Mesodermal cell (in vitro differentiated cells): Measurements from ENCODE around the gene TP53BP2.
"Not testable (repeated sequence)": the region's sequence is repeated elsewhere in the genome, so short reads cannot be mapped to it uniquely, and the experiment has no call there.

Source experiments
- H3K27ac ChIP-seq: 2 replicates; pipeline ENCODE4 v1.7.0; 2013; ENCODE audit warnings: mild to moderate bottlenecking, low read depth, low read length, moderate library complexity; ENCODE audit not compliant: severe bottlenecking
- H3K36me3 ChIP-seq: 2 replicates; pipeline ENCODE4 v1.7.1; 2013; ENCODE audit warnings: mild to moderate bottlenecking, low read length, moderate library complexity; ENCODE audit not compliant: control insufficient read depth, insufficient read depth
- H3K4me1 ChIP-seq: one replicate; pipeline ENCODE4 v1.7.1; 2013; ENCODE audit warnings: mild to moderate bottlenecking, low read length; ENCODE audit not compliant: insufficient read depth, control insufficient read depth, poor library complexity, severe bottlenecking
- H3K4me3 ChIP-seq: 2 replicates; pipeline ENCODE4 v1.7.0; 2013; ENCODE audit warnings: low read length, control low read depth, mild to moderate bottlenecking; ENCODE audit not compliant: insufficient read depth, poor library complexity, severe bottlenecking; ENCODE audit errors: extremely low read depth
- H3K9me3 ChIP-seq: 2 replicates; pipeline ENCODE4 v1.7.1; 2013; ENCODE audit warnings: mild to moderate bottlenecking, low read length, moderate library complexity; ENCODE audit not compliant: control insufficient read depth
- whole genome bisulfite sequencing, 2 experiments: methylation state at CpG; one replicate each; pipeline ENCODE4 v1.1.5; 2013; ENCODE audit warnings: missing lambda C conversion rate in 2 of 2; ENCODE audit not compliant: insufficient coverage in 2 of 2; 5-methylcytosine and 5-hydroxymethylcytosine counted together

TP53BP2 gene

GRCh38 chr1:223872308-223872901 lies 26.7 kb upstream of the TP53BP2 start:
- no peaks in the 10 kb centered on the region for H3K9me3 ChIP-seq
- H3K36me3 ChIP-seq = no peaks in the 10 kb centered on the region
- H3K4me3 ChIP-seq = no peak overlapping the region
- H3K4me1 ChIP-seq = no peaks in the 10 kb centered on the region
- no peak overlapping the region for H3K27ac ChIP-seq
- 83 to 92% methylated on average over 5 of the region's 5 CpGs for WGBS, 2 experiments

- no peaks in the 10 kb centered on the region for H3K36me3 ChIP-seq
- no peaks in the 10 kb centered on the region for H3K9me3 ChIP-seq
- H3K4me1 ChIP-seq = no peaks in the 10 kb centered on the region
- no peak overlapping the region for H3K27ac ChIP-seq
- 60 to 74% methylated on average over 13 to 14 of the region's 14 CpGs for WGBS, 2 experiments
- H3K4me3 ChIP-seq = no peak overlapping the region
Measured at GRCh38 chr1:223870617-223871574, 25.1 kb upstream of the TP53BP2 start.

DNA sequence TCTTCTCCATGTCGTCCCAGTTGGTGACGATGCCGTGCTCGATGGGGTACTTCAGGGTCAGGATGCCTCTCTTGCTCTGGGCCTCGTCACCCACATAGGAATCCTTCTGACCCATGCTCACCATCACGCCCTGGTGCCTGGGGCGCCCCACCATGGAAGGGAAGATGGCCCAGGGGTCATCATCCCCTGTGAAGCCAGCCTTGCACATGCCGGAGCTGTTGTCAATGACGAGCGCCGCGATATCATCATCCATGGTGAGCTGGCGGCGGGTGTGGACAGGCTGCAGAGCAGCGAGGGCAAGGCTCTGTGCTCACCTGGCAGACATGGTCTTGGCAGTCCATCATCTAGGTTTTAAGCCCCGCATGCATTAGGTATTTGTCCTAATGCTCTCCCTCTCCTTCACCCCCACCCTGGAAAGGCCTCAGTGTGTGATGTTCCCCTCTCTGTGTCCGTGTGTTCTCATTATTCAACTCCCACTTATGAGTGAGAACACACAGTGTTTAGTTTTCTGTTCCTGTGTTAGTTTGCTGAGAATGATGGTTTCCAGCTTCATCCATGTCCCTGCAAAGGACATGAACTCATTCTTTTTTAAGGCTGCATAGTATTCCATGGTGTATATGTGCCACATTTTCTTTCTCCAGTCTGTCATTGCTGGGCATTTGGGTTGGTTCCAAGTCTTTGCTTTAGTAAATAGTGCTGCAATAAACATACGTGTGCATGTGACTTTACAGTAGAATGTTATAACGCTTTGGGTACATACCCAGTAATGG lies 19.0 kb upstream of the TP53BP2 start:
- H3K4me3 ChIP-seq, H3K27ac ChIP-seq, H3K4me1 ChIP-seq, H3K36me3 ChIP-seq, H3K9me3 ChIP-seq: not testable (repeated sequence)
- 96 to 97% methylated on average over 14 to 16 of the region's 19 CpGs for WGBS, 2 experiments

GRCh38 chr1:223864084-223864483 lies 18.3 kb upstream of the TP53BP2 start:
- Histone ChIP-seq H3K36me3 (no peaks in the 10 kb centered on the region), H3K4me3 (no peak overlapping the region), H3K9me3 (no peaks in the 10 kb centered on the region), H3K4me1 (no peaks in the 10 kb centered on the region), H3K27ac (no peak overlapping the region)
- WGBS, 2 experiments = 93 to 94% methylated on average over 16 to 17 of the region's 17 CpGs

DNA sequence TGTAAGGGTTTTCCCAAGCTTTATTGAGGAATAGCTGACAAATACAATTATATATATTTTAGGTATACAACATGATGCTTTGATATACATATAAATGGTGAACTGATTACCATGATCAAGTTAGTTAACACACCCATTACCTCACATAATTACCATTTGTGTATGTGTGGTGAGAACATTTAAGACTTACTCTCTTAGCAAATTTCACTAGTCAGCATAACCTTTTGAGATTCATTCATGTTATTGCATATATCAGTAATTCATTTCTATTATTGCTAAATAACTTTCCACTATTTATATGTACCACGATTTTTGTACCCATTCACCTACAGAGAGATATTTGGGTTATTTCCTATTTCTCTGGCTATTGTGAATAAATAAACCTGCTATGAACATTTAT lies 16.2 kb upstream of the TP53BP2 start:
- H3K36me3 ChIP-seq = no peaks in the 10 kb centered on the region
- no peak overlapping the region for H3K27ac ChIP-seq
- no peak overlapping the region for H3K4me3 ChIP-seq
- no CpG with 5 or more reads among the region's 1 CpG for WGBS, 2 experiments
- H3K9me3 ChIP-seq = no peaks in the 10 kb centered on the region
- H3K4me1 ChIP-seq = no peaks in the 10 kb centered on the region

DNA sequence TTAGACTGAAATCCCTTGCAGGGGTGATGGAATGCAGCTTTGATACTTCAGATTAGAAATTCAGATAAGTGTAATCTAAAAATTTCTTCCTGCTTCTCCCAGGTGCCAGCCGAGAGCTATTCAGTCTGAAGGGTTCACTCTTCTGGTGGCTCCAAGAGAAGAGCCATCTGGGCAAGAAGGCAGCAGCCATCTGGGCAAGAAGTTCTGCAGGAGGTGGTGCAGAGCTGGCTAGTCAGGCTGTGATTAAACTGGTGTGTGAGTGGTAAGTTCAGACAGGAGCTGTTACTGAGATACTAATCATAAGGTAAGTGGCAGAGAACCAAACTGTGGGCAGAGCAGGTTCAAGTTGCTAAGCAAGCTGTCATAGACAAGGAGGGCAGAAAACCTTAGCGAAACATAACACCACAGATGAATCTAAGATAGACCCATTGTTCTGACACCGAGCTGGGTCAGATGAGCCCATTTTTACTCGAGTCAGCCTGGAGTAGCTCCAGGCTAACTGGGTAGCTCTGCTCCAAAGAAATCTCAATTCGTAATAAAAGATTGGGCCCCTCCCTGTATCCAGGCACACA lies 14.4 kb upstream of the TP53BP2 start:
- Histone ChIP-seq H3K4me3 (no peak overlapping the region), H3K9me3 (no peaks in the 10 kb centered on the region), H3K4me1 (no peaks in the 10 kb centered on the region), H3K27ac (no peak overlapping the region), H3K36me3 (no peaks in the 10 kb centered on the region)
- 76 to 82% methylated on average over 4 to 5 of the region's 5 CpGs for WGBS, 2 experiments

- no peaks in the 10 kb centered on the region for H3K9me3 ChIP-seq
- H3K27ac ChIP-seq = no peak overlapping the region
- H3K4me3 ChIP-seq = no peak overlapping the region
- 91 to 100% methylated on average over 1 to 6 of the region's 8 CpGs for WGBS, 2 experiments
- H3K36me3 ChIP-seq = no peaks in the 10 kb centered on the region
- H3K4me1 ChIP-seq = no peaks in the 10 kb centered on the region
Measured at GRCh38 chr1:223859058-223859457, 13.3 kb upstream of the TP53BP2 start.

GRCh38 chr1:223856386-223856785 lies 10.6 kb upstream of the TP53BP2 start:
- no peaks in the 10 kb centered on the region for H3K4me1 ChIP-seq
- no peaks in the 10 kb centered on the region for H3K36me3 ChIP-seq
- no peak overlapping the region for H3K4me3 ChIP-seq
- 95 to 97% methylated on average over 12 to 17 of the region's 17 CpGs for WGBS, 2 experiments
- H3K27ac ChIP-seq = no peak overlapping the region
- H3K9me3 ChIP-seq = no peaks in the 10 kb centered on the region

DNA sequence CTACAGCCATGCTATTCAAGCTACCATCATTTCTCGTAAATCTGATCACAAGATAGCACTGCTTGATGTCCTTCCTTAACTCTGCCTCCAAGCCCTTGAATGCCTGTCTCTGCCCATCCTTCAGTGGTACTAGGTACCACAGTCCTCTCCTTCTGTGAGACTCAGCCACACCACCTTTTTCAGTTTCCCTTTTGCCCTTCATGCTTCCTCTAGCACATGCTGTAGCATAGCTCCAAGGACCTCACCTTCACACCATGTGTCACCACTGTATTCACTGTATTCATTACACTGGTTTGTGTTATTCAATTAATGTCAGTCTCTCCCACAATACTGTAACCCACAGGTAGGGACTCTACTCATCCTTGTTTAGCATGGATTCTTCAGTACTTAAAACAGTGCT lies 8.0 kb upstream of the TP53BP2 start:
- Histone ChIP-seq H3K27ac (no peak overlapping the region), H3K4me1 (no peaks in the 10 kb centered on the region), H3K9me3 (no peaks in the 10 kb centered on the region), H3K4me3 (no peak overlapping the region), H3K36me3 (no peaks in the 10 kb centered on the region)
- 83 to 96% methylated on average over 1 of the region's 1 CpG for WGBS, 2 experiments

GRCh38 chr1:223853275-223853674 lies 7.5 kb upstream of the TP53BP2 start:
- Histone ChIP-seq H3K27ac (no peak overlapping the region), H3K9me3 (no peaks in the 10 kb centered on the region), H3K4me1 (no peaks in the 10 kb centered on the region), H3K36me3 (no peaks in the 10 kb centered on the region), H3K4me3 (no peak overlapping the region)
